H1 (cell line): Measurements from ENCODE around the gene ZNF385B. TPM values are rescaled to one million over a fixed set of nuclear protein-coding genes. Genes with fewer than 3 reads are reported as not detected.

Experiments used
- CTCF ChIA-PET: fragments of 300-600 bp; sonication (Branson Sonifier 250); formaldehyde crosslinking; loops from one replicate; lab custom pipeline; 2021; ENCODE audit not compliant: partially characterized antibody; lab: Charles Lee
- POLR2A ChIA-PET: fragments of 300-600 bp; sonication (Branson Sonifier 250); formaldehyde crosslinking; loops from one replicate; lab custom pipeline; 2021; ENCODE audit warnings: inconsistent platforms; ENCODE audit not compliant: partially characterized antibody; lab: Charles Lee
- DNase-seq, 2 experiments: peaks; one replicate each; pipeline versions ENCODE4 v3.0.0 to v3.0.0-alpha.2; 2010 to 2022; ENCODE audit warnings: low spot score in 2 of 2, low read depth in 1 of 2, mixed read lengths in 1 of 2
- FAIRE-seq: peaks from 2 replicates; lab custom pipeline; 2011; peaks lifted over from hg19 to GRCh38; lab: Jason Lieb, UNC
- H2AFZ ChIP-seq: 2 replicates; pipeline ENCODE4 v1.8.1; 2012; ENCODE audit warnings: low read length, inconsistent platforms
- H2AK5ac ChIP-seq: 2 replicates; pipeline ENCODE4 v1.6.1; 2013; ENCODE audit warnings: low read depth, low read length
- H2BK120ac ChIP-seq: replicated peaks from 2 replicates; pipeline ENCODE3; 2013; ENCODE audit warnings: low read depth, low read length, inconsistent platforms
- H2BK12ac ChIP-seq: 2 replicates; pipeline ENCODE4 v1.6.1; 2013; ENCODE audit warnings: low read depth, low read length
- H2BK15ac ChIP-seq: 2 replicates; pipeline ENCODE4 v1.6.1; 2013; ENCODE audit warnings: low read length
- H2BK20ac ChIP-seq: 2 replicates; pipeline ENCODE4 v1.6.1; 2013; ENCODE audit warnings: low read length
- H2BK5ac ChIP-seq: 2 replicates; pipeline ENCODE4 v1.6.1; 2013; ENCODE audit warnings: low read depth, low read length
- H3K14ac ChIP-seq: 2 replicates; pipeline ENCODE4 v1.6.1; 2013; ENCODE audit warnings: inconsistent platforms; ENCODE audit not compliant: insufficient read length
- H3K18ac ChIP-seq: 2 replicates; pipeline ENCODE4 v1.6.1; 2013; ENCODE audit warnings: low read length; ENCODE audit errors: extremely low read depth
- H3K23ac ChIP-seq: 2 replicates; pipeline ENCODE4 v1.6.1; 2013; ENCODE audit warnings: inconsistent platforms; ENCODE audit not compliant: insufficient read length
- H3K23me2 ChIP-seq: 2 replicates; pipeline ENCODE4 v1.6.1; 2013; ENCODE audit warnings: low read depth, low read length
- H3K27ac ChIP-seq: 2 replicates; pipeline ENCODE4 v1.6.1; 2011; ENCODE audit warnings: low read depth, low read length, inconsistent platforms
- H3K27me3 ChIP-seq, 4 experiments: replicated peaks in 1 of 4; 1 replicate in 1 of 4; 2 replicates in 3 of 4; pipeline versions ENCODE4 v1.6.1 to v1.8.1; 2011 to 2013; ENCODE audit warnings: low read length in 3 of 4, mild to moderate bottlenecking in 3 of 4, inconsistent platforms in 2 of 4, mixed read lengths in 2 of 4, moderate library complexity in 1 of 4; ENCODE audit not compliant: control insufficient read depth in 3 of 4, insufficient read depth in 3 of 4; ENCODE audit errors: extremely low read depth in 1 of 4
- H3K36me3 ChIP-seq, 4 experiments: 2 replicates each; pipeline versions ENCODE4 v1.6.1 to v1.8.1; 2011 to 2013; ENCODE audit warnings: mild to moderate bottlenecking in 4 of 4, low read length in 3 of 4, moderate library complexity in 2 of 4, control low read depth in 1 of 4, inconsistent platforms in 1 of 4; ENCODE audit not compliant: insufficient read depth in 4 of 4, control insufficient read depth in 2 of 4
- H3K4ac ChIP-seq: replicated peaks from 2 replicates; pipeline ENCODE3; 2013; ENCODE audit warnings: low read length, low read depth, mixed read lengths, inconsistent platforms; ENCODE audit not compliant: insufficient read length
- H3K4me1 ChIP-seq, 4 experiments: replicated peaks in 1 of 4; 1 replicate in 1 of 4; 2 replicates in 3 of 4; pipeline versions ENCODE4 v1.6.1 to v1.8.1; 2011 to 2013; ENCODE audit warnings: low read length in 3 of 4, inconsistent platforms in 2 of 4, mixed read lengths in 1 of 4; ENCODE audit not compliant: insufficient read depth in 4 of 4, control insufficient read depth in 3 of 4
- H3K4me2 ChIP-seq, 2 experiments: 2 replicates each; pipeline versions ENCODE4 v1.6.1 to v1.8.1; 2011 to 2013; ENCODE audit warnings: low read depth in 2 of 2, low read length in 2 of 2, control low read depth in 1 of 2, inconsistent platforms in 1 of 2, mild to moderate bottlenecking in 1 of 2; ENCODE audit not compliant: insufficient read depth in 1 of 2
- H3K4me3 ChIP-seq, 4 experiments: fragments of 200-600, 300-600 bp in 1 of 4; sonication (generic), shearing (Covaris generic), sonication (Bioruptor Twin) in 1 of 4; 2 replicates each; pipeline versions ENCODE4 v1.5.1 to v1.8.1; 2011 to 2016; ENCODE audit warnings: low read length in 4 of 4, low read depth in 3 of 4, control low read depth in 2 of 4, inconsistent platforms in 2 of 4, mild to moderate bottlenecking in 2 of 4, mixed read lengths in 1 of 4, moderate library complexity in 1 of 4; ENCODE audit not compliant: insufficient read depth in 2 of 4; ENCODE audit errors: extremely low read depth in 1 of 4
- H3K56ac ChIP-seq: replicated peaks from 2 replicates; pipeline ENCODE3; 2013; ENCODE audit warnings: low read depth, mild to moderate bottlenecking, mixed read lengths, low read length, inconsistent platforms; ENCODE audit not compliant: insufficient read length
- H3K79me1 ChIP-seq: 2 replicates; pipeline ENCODE4 v1.6.1; 2013; ENCODE audit warnings: low read depth, low read length, control low read depth
- H3K79me2 ChIP-seq, 2 experiments: 2 replicates each; pipeline versions ENCODE4 v1.6.1 to v1.8.1; 2012 to 2013; ENCODE audit warnings: low read length in 2 of 2, mild to moderate bottlenecking in 2 of 2, inconsistent platforms in 1 of 2; ENCODE audit not compliant: insufficient read depth in 2 of 2, control insufficient read depth in 1 of 2
- H3K9ac ChIP-seq, 4 experiments: replicated peaks in 1 of 4; 1 replicate in 1 of 4; 2 replicates in 3 of 4; pipeline versions ENCODE4 v1.6.1 to v1.8.1; 2011 to 2013; ENCODE audit warnings: low read depth in 3 of 4, low read length in 3 of 4, control low read depth in 2 of 4, mild to moderate bottlenecking in 2 of 4, moderate library complexity in 2 of 4, inconsistent platforms in 1 of 4; ENCODE audit errors: extremely low read depth in 1 of 4
- H3K9me3 ChIP-seq, 2 experiments: 2 replicates each; pipeline versions ENCODE4 v1.6.1 to v1.8.1; 2012 to 2013; ENCODE audit warnings: mild to moderate bottlenecking in 2 of 2, moderate library complexity in 2 of 2, control low read depth in 1 of 2, inconsistent platforms in 1 of 2, low read depth in 1 of 2, low read length in 1 of 2, mixed read lengths in 1 of 2; ENCODE audit not compliant: insufficient read depth in 2 of 2
- H4K20me1 ChIP-seq, 2 experiments: replicated peaks in 1 of 2; 2 replicates each; pipeline versions ENCODE3 to v1.8.1; 2011 to 2013; ENCODE audit warnings: inconsistent platforms in 2 of 2, low read length in 2 of 2, mild to moderate bottlenecking in 1 of 2; ENCODE audit not compliant: insufficient read depth in 2 of 2, control insufficient read depth in 1 of 2
- H4K5ac ChIP-seq: 2 replicates; pipeline ENCODE4 v1.6.1; 2013; ENCODE audit warnings: low read length, low read depth, mixed read lengths, inconsistent platforms; ENCODE audit not compliant: insufficient read length
- H4K8ac ChIP-seq: 2 replicates; pipeline ENCODE4 v1.8.0; 2013; ENCODE audit warnings: mild to moderate bottlenecking, moderate library complexity, low read length, inconsistent platforms; ENCODE audit not compliant: insufficient read depth; ENCODE audit errors: extremely low read depth
- H4K91ac ChIP-seq: replicated peaks from 2 replicates; pipeline ENCODE3; 2013; ENCODE audit warnings: low read length, mixed read lengths, inconsistent platforms; ENCODE audit not compliant: insufficient read length
- ATF3 ChIP-seq: IDR thresholded peaks from 2 replicates; pipeline ENCODE4 v1.6.1; 2011; ENCODE audit warnings: low read depth, mild to moderate bottlenecking, low read length; ENCODE audit not compliant: insufficient read depth
- BACH1 ChIP-seq: IDR thresholded peaks from 2 replicates; pipeline ENCODE4 v1.6.1; 2012; ENCODE audit warnings: low read length, improper control_type of control experiment
- JUND ChIP-seq: IDR thresholded peaks from 2 replicates; pipeline ENCODE4 v1.6.1; 2011; ENCODE audit warnings: mild to moderate bottlenecking, improper control_type of control experiment, low read length
- NANOG ChIP-seq: IDR thresholded peaks from 2 replicates; pipeline ENCODE4 v1.6.1; 2011; ENCODE audit warnings: low read length, low read depth, mild to moderate bottlenecking, inconsistent platforms; ENCODE audit not compliant: insufficient read depth, poor library complexity, severe bottlenecking
- SIRT6 ChIP-seq: IDR thresholded peaks from one replicate; pipeline ENCODE4 v1.7.1; 2012; ENCODE audit warnings: low read length, inconsistent platforms
- SIX5 ChIP-seq: IDR thresholded peaks from 2 replicates; pipeline ENCODE4 v1.6.1; 2011; ENCODE audit warnings: mild to moderate bottlenecking, low read depth, low read length
- SUZ12 ChIP-seq: fragments of 200-600 bp; sonication (generic); IDR thresholded peaks from 2 replicates; pipeline ENCODE4 v1.6.1; 2012; ENCODE audit warnings: mild to moderate bottlenecking, inconsistent platforms, low read length, moderate library complexity, mixed read lengths
- YY1 ChIP-seq: IDR thresholded peaks from 2 replicates; pipeline ENCODE4 v1.6.1; 2011; ENCODE audit warnings: low read depth, mild to moderate bottlenecking, low read length
- whole genome bisulfite sequencing, 2 experiments: shearing (Covaris generic) in 1 of 2; methylation state at CpG; one replicate each; pipeline versions ENCODE4 v1.1.6 to v1.1.7; 2013 to 2015; ENCODE audit warnings: low lambda C conversion rate in 2 of 2, mixed read lengths in 2 of 2, inconsistent platforms in 1 of 2, low coverage in 1 of 2, missing lambda C conversion rate in 1 of 2; ENCODE audit not compliant: insufficient replicate concordance in 2 of 2, insufficient coverage in 1 of 2, insufficient read length in 1 of 2; ENCODE audit errors: extremely low coverage in 1 of 2, missing lambda C conversion rate in 1 of 2; 5-methylcytosine and 5-hydroxymethylcytosine counted together
- polyA plus RNA-seq, 7 experiments: library from polyadenylated mRNA; depleted of rRNA in 3 of 7; stranded (reverse) in 5 of 7; unstranded in 2 of 7; fragments of >200 nt in 5 of 7; fragments of 200-250 nt in 2 of 7; gene quantifications; 1 replicate in 5 of 7; 2 replicates in 1 of 7; 4 replicates in 1 of 7; pipeline versions ENCODE4 v1.2.1 to v1.2.3, GENCODE V29; 2011 to 2013; ENCODE audit warnings: missing spikeins in 2 of 7, mixed read lengths in 2 of 7
- total RNA-seq: library from RNA; stranded (reverse); fragmentation: NEBNext Ultra II Directional; extraction: Animal tissue kit (Norgen Biotek cat#: 25700); gene quantifications from 2 replicates; pipeline ENCODE4 v1.2.1, GENCODE V29; 2021

The ZNF385B gene
- total and polyA plus RNA-seq, 2 of the 8 experiments (the other 6 are each of a cell fraction or from before 2014, with no cell fraction given): 1.1 to 3.7 TPM

GRCh38 chr2:179657068-179657595 is 204.3 kb downstream of the ZNF385B start:
- Histone ChIP-seq H2AK5ac (no peak overlapping the region), H3K79me2 (no peaks in the 10 kb centered on the region), H3K4me1 (no peaks in the 10 kb centered on the region), H4K20me1 (no peaks in the 10 kb centered on the region), H3K27ac (no peak overlapping the region), H3K4ac (no peak overlapping the region), H3K18ac (no peak overlapping the region), H4K8ac (no peak overlapping the region), H2BK12ac (no peak overlapping the region), H3K9me3 (no peaks in the 10 kb centered on the region), H3K27me3 (peaks cover 0 to 1% (median 0%) of the 10 kb centered on the region in 4 experiments; a peak in 1 of 7 replicates), H3K9ac (no peak overlapping the region), H3K79me1 (no peaks in the 10 kb centered on the region), H2BK120ac (no peak overlapping the region), H3K23me2 (no peaks in the 10 kb centered on the region), H3K14ac (no peak overlapping the region), H3K23ac (no peak overlapping the region), H2AFZ (no peak overlapping the region), H2BK15ac (no peak overlapping the region), H2BK20ac (no peak overlapping the region), H3K4me3 (no peak overlapping the region), H3K4me2 (no peak overlapping the region), H2BK5ac (no peak overlapping the region), H3K56ac (no peak overlapping the region), H3K36me3 (no peaks in the 10 kb centered on the region), H4K91ac (no peak overlapping the region), H4K5ac (no peak overlapping the region)
- TF ChIP-seq JUND (no peak), SIRT6 (no peak), YY1 (no peak), SIX5 (no peak), BACH1 (no peak), NANOG (no peak), SUZ12 (no peak), ATF3 (no peak)
- CTCF ChIA-PET: interaction anchor here (1.4 to 1.7 kb wide), 2 partner anchors 10 to 87 kb away, joined by 3 read pairs; no protein-coding TSS in a partner anchor
- FAIRE-seq (no peak), DNase-seq (no peak)
- POLR2A ChIA-PET: no interaction called here
- WGBS, 2 experiments: 90% methylated on average over 6 of the region's 6 CpGs; no CpG with 5 or more reads in 1 of the 2 experiments
